Ovary (tissue), 3 donors: ENCODE data around the gene PRRT2.

Experiments used
- EP300 ChIP-seq: sonication (generic); formaldehyde crosslinking; IDR thresholded peaks from one replicate; pipeline ENCODE4 v1.6.1; 2017; ENCODE audit warnings: antibody characterized with exemption
- POLR2A ChIP-seq: fragments of 450-650 bp; IDR thresholded peaks from one replicate; pipeline ENCODE4 v1.6.1; 2017; ENCODE audit warnings: antibody characterized with exemption, mild to moderate bottlenecking, moderate library complexity
- TF ChIP-seq, protein P1 (sequence below), 3 donors: fragments of 450-650 bp in 2 of 3; fragments of 200-600 bp in 1 of 3; IDR thresholded peaks; one replicate each; pipeline versions ENCODE4 v1.5.1 to v1.8.0; 2016 to 2022; ENCODE audit warnings: antibody characterized with exemption in 3 of 3, mild to moderate bottlenecking in 1 of 3
- donor health status: DM: no; HTN: no; CAD: no.

DNA sequence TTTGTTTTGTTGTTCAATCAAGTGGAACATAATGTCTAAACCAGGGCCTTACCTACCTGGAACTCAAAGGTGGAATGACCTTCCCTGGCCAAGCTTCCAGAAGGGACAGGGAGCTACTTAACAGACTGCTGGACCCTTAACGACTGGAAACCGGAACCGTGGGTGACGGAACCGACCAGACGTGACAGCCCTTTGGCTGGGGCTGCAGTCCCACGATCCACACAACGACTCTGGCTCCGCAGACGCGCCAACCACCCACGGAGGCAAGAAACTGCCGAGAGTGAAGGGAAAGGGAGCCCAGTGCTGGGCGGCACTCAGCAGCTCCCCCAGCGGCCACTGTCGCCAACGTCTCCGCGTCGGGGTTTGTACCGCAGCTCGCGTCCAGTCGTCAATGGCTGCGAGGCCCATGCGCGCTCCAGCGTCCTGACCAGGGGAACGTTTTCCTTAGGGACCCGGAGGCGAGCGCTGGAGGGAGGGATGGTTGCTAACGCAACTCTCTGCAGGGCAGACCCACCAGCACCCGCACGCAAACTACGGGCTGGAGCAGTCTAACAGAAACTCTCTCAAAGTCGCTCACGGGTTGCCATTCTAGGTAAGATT, 27.0 kb upstream of the PRRT2 start:
- TF ChIP-seq, protein P1, sequence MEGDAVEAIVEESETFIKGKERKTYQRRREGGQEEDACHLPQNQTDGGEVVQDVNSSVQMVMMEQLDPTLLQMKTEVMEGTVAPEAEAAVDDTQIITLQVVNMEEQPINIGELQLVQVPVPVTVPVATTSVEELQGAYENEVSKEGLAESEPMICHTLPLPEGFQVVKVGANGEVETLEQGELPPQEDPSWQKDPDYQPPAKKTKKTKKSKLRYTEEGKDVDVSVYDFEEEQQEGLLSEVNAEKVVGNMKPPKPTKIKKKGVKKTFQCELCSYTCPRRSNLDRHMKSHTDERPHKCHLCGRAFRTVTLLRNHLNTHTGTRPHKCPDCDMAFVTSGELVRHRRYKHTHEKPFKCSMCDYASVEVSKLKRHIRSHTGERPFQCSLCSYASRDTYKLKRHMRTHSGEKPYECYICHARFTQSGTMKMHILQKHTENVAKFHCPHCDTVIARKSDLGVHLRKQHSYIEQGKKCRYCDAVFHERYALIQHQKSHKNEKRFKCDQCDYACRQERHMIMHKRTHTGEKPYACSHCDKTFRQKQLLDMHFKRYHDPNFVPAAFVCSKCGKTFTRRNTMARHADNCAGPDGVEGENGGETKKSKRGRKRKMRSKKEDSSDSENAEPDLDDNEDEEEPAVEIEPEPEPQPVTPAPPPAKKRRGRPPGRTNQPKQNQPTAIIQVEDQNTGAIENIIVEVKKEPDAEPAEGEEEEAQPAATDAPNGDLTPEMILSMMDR (IDR thresholded peaks at IDR 0.05): peak; percentile 72 to 77 (median 74)
- TF ChIP-seq POLR2A (no peak), EP300 (no peak)
